Fibroblast of pulmonary artery (primary cell): ENCODE measurements around the gene DNM2.
A peak's percentile ranks its signal among the peaks of the same experiment; 100 is the strongest.

Source experiments
- DNase-seq: peaks from one replicate; pipeline ENCODE4 v3.0.0-alpha.2; 2010; ENCODE audit warnings: low read depth
- H3K4me3 ChIP-seq: replicated peaks from 2 replicates; pipeline ENCODE4 v1.5.1; 2011; ENCODE audit warnings: low read depth, mild to moderate bottlenecking, control low read depth, low read length, moderate library complexity
- TF ChIP-seq, protein P1 (sequence below): IDR thresholded peaks from 2 replicates; pipeline ENCODE4 v1.5.1; 2011; ENCODE audit warnings: mild to moderate bottlenecking, control low read depth, low read length, inconsistent platforms; ENCODE audit errors: missing control alignments

The DNM2 gene

DNA sequence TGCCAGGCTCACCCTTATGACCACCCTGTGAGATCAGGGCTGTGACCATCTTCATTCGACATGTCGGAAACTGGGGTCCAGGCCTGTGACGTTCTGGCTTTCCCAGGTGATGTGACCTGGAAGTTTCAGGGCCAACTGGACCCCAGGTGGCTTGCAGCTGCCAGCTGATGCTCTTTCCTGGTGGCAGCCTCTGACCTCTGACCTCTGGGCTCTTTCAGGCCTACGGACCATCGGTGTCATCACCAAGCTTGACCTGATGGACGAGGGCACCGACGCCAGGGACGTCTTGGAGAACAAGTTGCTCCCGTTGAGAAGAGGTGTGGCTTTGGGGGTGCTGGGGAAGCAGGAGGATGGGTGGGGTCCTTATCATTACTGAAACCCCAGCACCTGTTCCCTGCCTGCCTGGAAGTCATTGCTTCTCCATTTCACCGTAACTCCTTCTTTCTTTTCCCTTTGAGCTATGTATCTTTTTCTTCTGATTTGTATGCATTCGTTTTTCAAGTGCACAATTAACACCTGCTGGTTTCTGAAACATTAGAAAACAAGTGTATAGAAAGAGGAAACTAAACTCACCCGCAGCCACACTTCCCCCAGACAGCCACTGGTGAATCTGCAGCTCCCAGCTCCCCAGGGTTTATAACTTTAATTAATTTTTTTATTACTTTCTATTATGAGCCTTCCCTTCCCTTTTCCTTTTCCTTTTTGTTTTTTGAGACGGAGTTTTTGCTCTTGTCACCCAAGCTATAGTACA is 59.2 kb downstream of the DNM2 start:
- no peak overlapping the region for H3K4me3 ChIP-seq
- TF ChIP-seq, protein P1, sequence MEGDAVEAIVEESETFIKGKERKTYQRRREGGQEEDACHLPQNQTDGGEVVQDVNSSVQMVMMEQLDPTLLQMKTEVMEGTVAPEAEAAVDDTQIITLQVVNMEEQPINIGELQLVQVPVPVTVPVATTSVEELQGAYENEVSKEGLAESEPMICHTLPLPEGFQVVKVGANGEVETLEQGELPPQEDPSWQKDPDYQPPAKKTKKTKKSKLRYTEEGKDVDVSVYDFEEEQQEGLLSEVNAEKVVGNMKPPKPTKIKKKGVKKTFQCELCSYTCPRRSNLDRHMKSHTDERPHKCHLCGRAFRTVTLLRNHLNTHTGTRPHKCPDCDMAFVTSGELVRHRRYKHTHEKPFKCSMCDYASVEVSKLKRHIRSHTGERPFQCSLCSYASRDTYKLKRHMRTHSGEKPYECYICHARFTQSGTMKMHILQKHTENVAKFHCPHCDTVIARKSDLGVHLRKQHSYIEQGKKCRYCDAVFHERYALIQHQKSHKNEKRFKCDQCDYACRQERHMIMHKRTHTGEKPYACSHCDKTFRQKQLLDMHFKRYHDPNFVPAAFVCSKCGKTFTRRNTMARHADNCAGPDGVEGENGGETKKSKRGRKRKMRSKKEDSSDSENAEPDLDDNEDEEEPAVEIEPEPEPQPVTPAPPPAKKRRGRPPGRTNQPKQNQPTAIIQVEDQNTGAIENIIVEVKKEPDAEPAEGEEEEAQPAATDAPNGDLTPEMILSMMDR = no peak
- DNase-seq = no peak

DNA sequence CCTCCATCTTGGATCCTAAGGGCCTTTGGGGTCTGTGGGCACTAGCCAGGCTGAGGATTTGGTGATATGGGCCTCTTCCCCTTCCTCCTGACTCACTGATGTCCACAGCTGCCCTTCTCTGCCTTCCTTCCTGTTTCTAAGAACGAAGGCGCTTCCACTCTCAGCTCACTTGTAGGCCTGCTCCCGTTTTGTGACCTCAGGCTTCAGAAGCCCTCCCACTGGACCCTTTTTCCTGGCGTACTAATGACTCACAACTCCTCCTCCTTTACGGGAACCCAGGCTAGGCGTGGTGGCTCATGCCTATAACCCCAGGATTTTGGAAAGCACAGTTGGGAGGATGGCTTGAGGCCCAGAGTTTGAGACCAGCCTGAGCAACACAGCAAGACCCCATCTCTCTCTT is 62.5 kb downstream of the DNM2 start:
- peak; percentile 95 for DNase-seq
- TF ChIP-seq, protein P1 = no peak
- H3K4me3 ChIP-seq = no peak overlapping the region

DNA sequence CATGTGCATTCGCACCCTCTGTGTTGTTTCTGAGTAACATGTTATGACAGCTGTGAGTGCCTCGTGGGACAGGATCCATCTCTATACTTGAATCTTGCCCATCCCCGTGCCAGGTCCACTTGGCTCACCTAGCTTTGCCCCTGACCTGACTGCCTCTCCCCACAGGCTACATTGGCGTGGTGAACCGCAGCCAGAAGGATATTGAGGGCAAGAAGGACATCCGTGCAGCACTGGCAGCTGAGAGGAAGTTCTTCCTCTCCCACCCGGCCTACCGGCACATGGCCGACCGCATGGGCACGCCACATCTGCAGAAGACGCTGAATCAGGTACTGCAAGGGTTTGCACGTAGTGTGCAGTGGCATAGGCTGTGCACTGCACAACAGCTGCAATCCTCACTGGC is 64.9 kb downstream of the DNM2 start:
- TF ChIP-seq, protein P1 = no peak
- H3K4me3 ChIP-seq = no peak overlapping the region
- DNase-seq = no peak

DNA sequence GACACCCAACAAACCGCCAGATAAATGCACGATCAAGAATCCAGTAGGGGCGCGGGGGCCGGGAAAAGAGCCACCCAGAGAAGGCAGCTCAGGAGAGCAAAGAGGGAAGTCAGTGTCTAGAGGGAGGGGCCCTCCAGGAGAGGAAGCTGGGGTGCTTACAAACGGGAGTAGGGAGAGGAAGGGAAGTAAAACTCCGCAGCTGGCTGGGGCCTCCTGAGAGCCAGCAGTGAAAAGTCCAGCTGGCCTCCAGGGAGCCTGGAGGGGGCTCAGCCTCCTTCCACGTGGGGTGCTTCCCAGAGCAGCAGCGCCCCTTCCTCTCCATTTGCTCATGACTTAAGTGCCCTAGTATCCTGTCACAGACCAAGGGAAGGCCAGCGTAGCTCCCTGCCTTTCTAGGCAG is 66.4 kb downstream of the DNM2 start:
- DNase-seq = no peak
- H3K4me3 ChIP-seq = no peak overlapping the region
- TF ChIP-seq, protein P1 = no peak

DNA sequence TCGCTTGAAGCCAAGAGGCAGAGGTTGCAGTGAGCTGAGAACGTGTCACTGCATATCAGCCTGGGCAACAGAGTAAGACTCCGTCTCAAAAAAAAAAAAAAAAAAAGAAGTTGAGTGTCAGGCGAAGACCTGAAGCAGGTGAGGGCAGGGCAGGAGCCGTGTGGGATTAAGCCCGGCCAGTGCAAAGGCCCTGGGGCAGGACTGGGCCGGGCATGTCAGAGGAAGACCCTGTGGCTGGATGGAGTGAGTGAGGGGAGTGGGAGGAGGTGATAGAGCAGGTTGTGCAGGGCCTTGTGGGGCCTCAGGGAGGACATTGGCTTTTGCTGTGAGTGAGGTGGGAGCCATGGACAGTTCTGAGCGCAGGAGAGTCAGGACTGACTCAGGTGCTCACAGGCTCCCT is 70.3 kb downstream of the DNM2 start:
- no peak overlapping the region for H3K4me3 ChIP-seq
- DNase-seq = no peak
- TF ChIP-seq, protein P1 = no peak

DNA sequence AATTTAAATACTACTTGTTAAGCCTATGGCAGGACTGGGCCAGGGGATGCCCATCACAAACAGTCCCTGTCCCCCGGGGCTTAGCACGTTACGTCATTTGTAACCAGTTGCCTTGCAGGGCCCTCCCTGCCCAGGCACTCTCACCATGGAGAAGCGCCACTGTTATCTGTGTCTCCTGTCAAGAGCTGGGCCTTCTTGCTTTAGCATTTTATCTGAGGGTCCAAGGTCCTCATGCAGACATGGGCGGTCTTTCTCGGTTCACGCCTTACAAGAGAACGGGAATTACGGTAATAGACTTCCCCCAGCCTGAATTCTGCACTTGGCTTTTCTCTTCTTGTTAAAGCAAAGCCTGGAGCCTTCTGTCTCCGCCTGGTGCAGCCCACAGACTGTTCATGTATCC is 72.0 kb downstream of the DNM2 start:
- no peak overlapping the region for H3K4me3 ChIP-seq
- DNase-seq = no peak
- TF ChIP-seq, protein P1 = no peak

DNA sequence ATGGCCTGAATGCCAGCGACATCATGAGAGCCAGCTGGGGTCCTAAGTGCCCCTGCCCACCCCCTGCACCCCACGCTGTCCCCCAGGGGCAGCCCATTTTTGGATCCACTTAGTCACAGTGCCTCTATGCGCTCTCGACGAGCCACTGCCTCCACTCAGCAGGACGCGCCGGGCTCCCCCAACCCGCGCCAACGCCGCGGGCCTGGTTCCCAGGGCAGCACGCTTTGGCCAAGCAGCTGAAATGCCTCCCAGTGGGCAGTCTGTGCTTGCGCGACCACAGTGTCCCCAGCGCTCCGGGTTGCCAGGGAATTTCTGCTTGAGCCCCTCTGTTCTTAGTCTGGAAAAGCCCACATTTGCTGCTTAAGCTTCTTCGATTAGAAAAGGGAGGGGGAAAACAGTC is 78.8 kb downstream of the DNM2 start:
- TF ChIP-seq, protein P1 = no peak
- DNase-seq = no peak
- no peak overlapping the region for H3K4me3 ChIP-seq
